H1 (cell line): ENCODE measurements around the gene DNAJC5G.

Experiments
- EP300 ChIP-seq, 2 experiments: IDR thresholded peaks; 1 replicate in 1 of 2; 2 replicates in 1 of 2; pipeline ENCODE4 v1.6.1; 2011 to 2012; ENCODE audit warnings: low read depth in 2 of 2, low read length in 2 of 2, mild to moderate bottlenecking in 2 of 2, borderline replicate concordance in 1 of 2, inconsistent platforms in 1 of 2, moderate library complexity in 1 of 2
- EZH2 ChIP-seq: fragments of 200-600 bp; sonication (generic); IDR thresholded peaks from 2 replicates; pipeline ENCODE4 v1.7.1; 2012; ENCODE audit warnings: low read depth, mild to moderate bottlenecking, moderate library complexity, low read length, inconsistent platforms; ENCODE audit not compliant: severe bottlenecking
- NRF1 ChIP-seq: IDR thresholded peaks from 2 replicates; pipeline ENCODE4 v1.6.1; 2011; ENCODE audit warnings: mild to moderate bottlenecking, low read depth, low read length, improper control_type of control experiment
- POLR2A ChIP-seq, 2 experiments: IDR thresholded peaks; 1 replicate in 1 of 2; 2 replicates in 1 of 2; pipeline ENCODE4 v1.6.1; 2011; ENCODE audit warnings: low read depth in 2 of 2, low read length in 2 of 2, mild to moderate bottlenecking in 2 of 2; ENCODE audit errors: control extremely low read depth in 1 of 2
- POLR2AphosphoS5 ChIP-seq: IDR thresholded peaks from 2 replicates; pipeline ENCODE4 v1.6.1; 2011; ENCODE audit warnings: low read depth, low read length
- RAD21 ChIP-seq, 2 experiments: IDR thresholded peaks in 1 of 2; conservative IDR thresholded peaks in 1 of 2; 2 replicates each; pipeline ENCODE4 v1.6.1; 2011; ENCODE audit warnings: low read depth in 2 of 2, low read length in 2 of 2, improper control_type of control experiment in 1 of 2, inconsistent platforms in 1 of 2, mild to moderate bottlenecking in 1 of 2, moderate library complexity in 1 of 2
- SUZ12 ChIP-seq: fragments of 200-600 bp; sonication (generic); IDR thresholded peaks from 2 replicates; pipeline ENCODE4 v1.6.1; 2012; ENCODE audit warnings: mild to moderate bottlenecking, inconsistent platforms, low read length, moderate library complexity, mixed read lengths
- TAF1 ChIP-seq: IDR thresholded peaks from 2 replicates; pipeline ENCODE4 v1.6.1; 2011; ENCODE audit warnings: mild to moderate bottlenecking, low read depth, low read length

GRCh38 chr2:27296481-27296880 is 21.2 kb downstream of the DNAJC5G start:
- TF ChIP-seq RAD21 (IDR thresholded peaks at IDR 0.05 in 1 of 2, conservative IDR thresholded peaks at IDR 0.05 in 1 of 2; ENCODE audit: low read depth in 2 of 2, low read length in 2 of 2) (no peak), EP300 (IDR thresholded peaks at IDR 0.05; ENCODE audit: borderline replicate concordance in 1 of 2, low read depth in 2 of 2, low read length in 2 of 2) (no peak), EZH2 (no peak), TAF1 (no peak), POLR2AphosphoS5 (no peak), POLR2A (IDR thresholded peaks at IDR 0.05; ENCODE audit: control extremely low read depth in 1 of 2, low read depth in 2 of 2, low read length in 2 of 2) (no peak), SUZ12 (no peak), NRF1 (no peak)
